HG03175 (cell line): Measurements from ENCODE around the gene XYLT1.

Source experiments
- ATAC-seq: cut with Tn5 transposase; IDR thresholded peaks from one replicate; pipeline ENCODE4 v1.9.1; 2021; ENCODE audit warnings: mild to moderate bottlenecking, moderate library complexity; ENCODE audit not compliant: unreplicated experiment

The XYLT1 gene

GRCh38 chr16:17461951-17462729, 8.6 kb downstream of the XYLT1 start:
- no peak for ATAC-seq

DNA sequence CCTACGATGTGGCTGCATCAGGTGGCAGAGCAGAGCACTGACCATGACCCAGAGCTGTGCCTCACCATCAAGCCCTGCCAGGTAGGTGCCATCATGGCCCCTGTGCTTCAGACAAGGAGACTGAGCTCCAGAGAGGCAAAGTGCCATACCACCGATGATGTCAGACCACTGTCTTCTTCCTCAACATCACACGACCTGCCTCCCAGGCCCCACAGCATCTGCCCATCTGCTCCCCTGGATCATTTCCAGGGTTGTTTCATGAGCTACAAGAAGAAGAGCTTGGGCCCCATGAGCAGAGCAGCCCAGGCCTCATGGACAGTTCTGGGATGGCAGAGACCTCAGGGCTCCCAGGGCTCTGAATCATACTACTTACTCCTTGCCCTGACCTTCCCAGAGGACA, 9.9 kb downstream of the XYLT1 start:
- ATAC-seq = no peak

- ATAC-seq = no peak
Measured at GRCh38 chr16:17459903-17460521, 10.7 kb downstream of the XYLT1 start.

DNA sequence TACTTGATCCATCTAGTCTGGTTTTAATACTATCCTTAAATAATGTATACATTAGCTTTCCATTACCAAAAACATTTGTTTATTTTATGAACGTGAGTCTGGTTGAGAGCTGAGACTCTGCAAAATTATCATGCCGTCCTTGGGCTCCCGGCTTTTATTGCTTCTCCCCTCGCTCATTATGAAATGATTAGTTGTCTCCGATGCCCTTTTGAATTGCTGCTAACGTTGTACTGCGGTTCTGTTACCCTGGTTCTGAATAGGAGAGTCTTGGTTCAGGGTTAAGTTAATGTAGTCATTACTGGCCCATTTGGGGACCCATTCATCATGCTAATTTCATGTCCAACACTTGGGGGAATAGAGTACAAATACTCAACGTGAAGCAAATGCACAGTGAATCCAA, 12.8 kb downstream of the XYLT1 start:
- no peak for ATAC-seq

GRCh38 chr16:17457513-17457912, 13.2 kb downstream of the XYLT1 start:
- no peak for ATAC-seq

GRCh38 chr16:17454162-17454730, 16.5 kb downstream of the XYLT1 start:
- no peak for ATAC-seq

- no peak for ATAC-seq
Measured at GRCh38 chr16:17453364-17454038, 17.3 kb downstream of the XYLT1 start.

DNA sequence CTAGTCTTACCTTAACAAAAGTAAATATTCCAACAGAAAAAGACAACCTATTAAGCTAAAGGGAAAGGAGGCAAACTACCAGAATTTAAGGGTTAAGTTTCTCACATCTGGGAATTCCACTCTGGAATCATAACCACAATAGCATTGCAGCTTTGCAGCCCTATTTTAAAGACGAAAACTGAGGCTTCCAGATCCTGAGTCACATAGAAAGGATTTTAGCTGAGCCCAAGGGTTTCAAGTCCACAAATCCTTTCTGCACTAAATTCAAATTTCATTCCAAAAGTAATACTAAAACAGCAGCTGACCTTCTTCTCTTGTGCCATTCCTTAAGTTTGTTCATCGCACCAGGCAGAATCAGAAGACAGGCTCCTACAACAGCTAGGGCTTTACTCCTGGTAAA, 17.8 kb downstream of the XYLT1 start:
- ATAC-seq = no peak

DNA sequence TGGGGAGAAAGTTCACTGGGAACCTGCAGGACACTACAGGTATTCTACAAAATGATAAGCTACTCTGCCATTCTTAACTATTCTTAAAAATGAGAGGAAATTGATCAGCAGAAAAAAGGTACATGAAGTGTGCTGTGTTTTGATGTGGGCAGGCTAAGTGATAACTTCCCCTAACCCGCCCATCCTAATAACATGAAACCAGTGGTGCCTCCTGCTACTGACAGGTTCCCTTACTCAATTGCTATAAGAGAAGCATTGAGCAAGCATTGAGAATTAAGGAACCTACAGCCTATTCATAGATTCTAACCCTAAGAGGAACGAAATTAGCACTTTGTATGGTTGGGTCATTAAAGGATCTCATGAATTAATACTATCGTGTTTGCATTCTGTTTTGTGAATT, 18.9 kb downstream of the XYLT1 start:
- ATAC-seq = no peak

DNA sequence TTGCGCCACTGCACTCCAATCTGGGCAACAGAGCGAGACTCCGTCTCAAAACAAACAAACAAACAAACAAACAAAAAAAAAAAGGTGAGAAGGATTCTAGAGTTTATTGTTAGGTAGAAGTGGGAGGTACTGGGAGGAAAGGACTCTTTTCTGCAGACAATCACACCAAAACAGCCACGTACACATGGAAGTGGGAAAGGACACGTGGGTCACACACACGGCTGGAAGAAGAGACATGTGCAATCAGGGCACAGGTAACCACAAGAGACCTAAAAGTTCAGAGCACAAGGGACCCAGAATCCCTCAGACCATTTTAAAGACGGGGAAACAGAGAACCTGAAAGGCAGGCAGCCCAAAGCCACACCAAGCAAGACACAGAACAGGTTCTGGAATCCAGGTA, 20.5 kb downstream of the XYLT1 start:
- ATAC-seq = no peak

DNA sequence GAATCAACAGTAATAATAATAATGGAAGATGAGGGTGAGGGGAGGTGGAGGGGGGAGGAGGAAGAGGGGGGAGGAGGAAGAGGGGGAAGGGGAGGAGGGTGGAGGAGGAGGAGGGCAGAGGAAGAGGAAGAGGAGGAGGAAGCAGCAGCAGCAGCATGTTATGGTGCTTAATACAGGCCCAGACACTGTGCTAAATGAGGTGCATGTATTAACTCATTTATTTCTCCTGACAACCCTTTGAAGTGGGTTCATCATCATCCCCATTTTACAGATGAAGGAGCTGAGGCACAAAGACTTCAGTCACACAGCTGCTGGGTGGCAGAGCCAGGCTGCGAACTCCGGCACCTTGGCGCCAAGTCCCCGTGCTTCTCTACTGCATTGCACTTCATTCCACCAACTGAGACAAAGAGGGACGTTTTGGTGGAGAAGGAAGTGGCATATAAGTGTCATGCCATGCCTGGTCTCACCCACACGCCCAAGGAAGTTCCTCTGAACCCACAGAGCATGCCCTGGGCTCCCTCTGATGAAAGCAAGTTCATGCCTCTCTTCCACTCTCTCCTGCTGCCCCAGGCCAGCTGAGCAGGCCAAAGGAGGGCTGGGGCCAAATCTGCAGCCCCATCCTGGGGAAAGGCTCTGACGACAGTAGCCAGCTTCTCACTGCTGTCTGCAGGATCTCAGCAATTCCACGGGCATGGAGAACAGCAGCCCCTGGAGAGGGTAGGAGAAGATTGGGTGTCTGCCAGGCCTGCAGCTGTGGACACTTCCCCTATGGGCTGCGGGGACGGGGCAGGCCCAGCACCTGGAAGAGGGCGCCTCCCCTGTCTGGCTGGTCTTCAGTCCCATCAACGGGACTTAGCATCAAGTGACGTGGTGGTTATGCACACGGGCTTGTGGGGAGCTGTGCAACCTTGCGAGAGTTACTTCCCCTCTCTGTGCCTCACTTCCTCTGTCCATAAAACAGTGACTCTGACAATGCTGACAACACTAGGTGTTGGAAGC, 21.8 kb downstream of the XYLT1 start:
- no peak for ATAC-seq

DNA sequence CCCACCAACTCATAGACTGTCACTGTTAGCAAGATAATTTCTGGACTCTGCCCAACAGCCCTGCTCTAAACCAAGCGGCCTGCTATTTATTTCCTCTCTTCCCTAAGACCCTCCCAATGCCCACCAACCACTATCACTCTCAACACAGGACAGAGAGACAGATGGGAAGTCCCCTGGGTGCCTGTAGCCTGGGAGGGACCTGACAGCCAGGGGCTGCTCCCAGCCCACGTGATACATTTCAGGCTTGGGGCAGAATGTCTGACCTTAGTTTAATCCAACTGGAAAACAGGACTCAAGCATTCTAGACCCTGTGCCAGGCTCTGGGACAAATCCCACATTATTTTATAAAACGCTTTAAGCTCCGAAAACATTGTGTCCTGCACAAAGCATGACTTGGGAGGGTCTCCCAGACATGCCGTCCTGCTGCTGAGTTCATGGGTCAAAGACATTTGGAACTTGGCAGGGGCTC, 23.6 kb downstream of the XYLT1 start:
- ATAC-seq = no peak

GRCh38 chr16:17446661-17447060, 24.1 kb downstream of the XYLT1 start:
- ATAC-seq = no peak

GRCh38 chr16:17445421-17445820, 25.3 kb downstream of the XYLT1 start:
- no peak for ATAC-seq

DNA sequence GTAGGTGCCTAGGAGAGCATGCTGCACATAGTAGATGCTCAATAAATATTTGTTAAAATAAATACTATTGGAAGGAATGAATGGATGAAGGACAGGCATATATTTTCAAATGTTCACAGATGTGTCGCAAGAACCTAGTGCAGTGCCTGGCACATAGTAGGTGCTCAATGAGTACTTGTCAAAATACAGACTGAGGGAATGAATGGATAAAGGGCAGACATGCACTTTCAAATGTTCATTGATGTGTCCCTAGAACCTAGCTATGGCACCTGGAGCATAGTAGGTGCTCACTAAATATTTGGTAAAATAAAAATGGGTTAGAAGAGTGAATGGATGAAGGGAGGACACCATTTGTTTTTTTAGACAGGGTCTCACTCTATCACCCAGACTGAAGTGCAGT, 26.1 kb downstream of the XYLT1 start:
- no peak for ATAC-seq

DNA sequence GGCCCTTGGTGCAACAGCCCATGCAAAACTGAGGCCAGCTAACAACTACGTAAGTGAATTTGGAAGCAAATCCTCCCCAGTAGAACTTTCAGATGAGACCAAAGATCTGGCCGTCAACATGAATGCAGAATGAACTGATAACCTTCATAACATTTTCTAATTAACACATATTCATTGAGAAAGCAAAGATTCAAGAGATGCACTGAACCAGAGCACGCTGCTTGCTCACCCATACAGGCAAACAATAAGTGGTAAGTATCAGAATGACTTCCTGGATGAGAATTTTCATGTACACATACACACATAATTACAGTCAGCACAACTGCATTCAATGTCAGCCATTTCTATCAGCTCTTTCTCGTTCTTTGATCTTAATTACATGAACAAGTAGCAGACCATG, 30.6 kb downstream of the XYLT1 start:
- no peak for ATAC-seq

GRCh38 chr16:17439580-17439979, 31.2 kb downstream of the XYLT1 start:
- no peak for ATAC-seq

- ATAC-seq = no peak
Measured at GRCh38 chr16:17437981-17438380, 32.8 kb downstream of the XYLT1 start.

DNA sequence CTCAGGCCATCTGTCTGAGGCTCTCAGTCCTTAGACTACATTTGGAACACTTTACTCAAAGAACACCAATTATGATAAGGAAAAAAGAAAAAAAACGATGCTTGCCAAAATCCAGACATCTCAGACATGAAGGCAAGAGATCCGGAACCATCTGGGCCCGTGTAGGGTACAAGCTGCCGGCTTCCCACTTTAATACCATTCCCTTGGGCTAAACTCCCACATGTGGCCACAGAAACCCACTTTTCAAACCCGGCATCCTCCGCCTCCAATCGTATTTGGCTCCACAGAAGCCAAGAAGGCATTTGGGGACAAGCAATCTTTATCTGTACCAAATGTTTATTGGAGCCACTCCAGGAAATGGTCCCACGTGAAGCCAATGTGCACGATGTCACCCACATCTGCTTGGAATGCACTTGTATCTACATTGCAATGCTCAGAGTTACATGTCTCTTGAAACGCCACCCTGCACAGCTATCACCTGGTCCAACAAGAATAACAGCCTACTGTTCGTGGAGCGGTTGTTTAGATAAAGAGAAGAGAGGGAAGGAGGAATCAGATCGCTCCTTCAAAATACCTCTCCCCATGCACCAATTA, 33.5 kb downstream of the XYLT1 start:
- no peak for ATAC-seq

- ATAC-seq = no peak
Measured at GRCh38 chr16:17435318-17435717, 35.4 kb downstream of the XYLT1 start.
